GM10266 (cell line): ENCODE results near the gene STARD3NL.

Experiments used
- DNase-seq: peaks from one replicate; pipeline ENCODE4 v3.0.0; 2012; ENCODE audit errors: extremely low spot score
- CTCF ChIP-seq: IDR thresholded peaks from 2 replicates; pipeline ENCODE4 v1.5.1; 2012; ENCODE audit warnings: mild to moderate bottlenecking, low read depth; ENCODE audit not compliant: control insufficient read depth, insufficient read depth; ENCODE audit errors: missing control alignments

Gene STARD3NL

GRCh38 chr7:38182450-38182849 is 4.4 kb downstream of the STARD3NL start:
- no peak for DNase-seq
- TF ChIP-seq CTCF, result no peak

- no peak for DNase-seq
- no peak for TF ChIP-seq CTCF
These were observed 7.6 kb downstream of the STARD3NL start for GRCh38 chr7:38185395-38186307.

- no peak for TF ChIP-seq CTCF
These were observed 8.7 kb downstream of the STARD3NL start for GRCh38 chr7:38186593-38187314.

GRCh38 chr7:38187794-38188440 is 9.9 kb downstream of the STARD3NL start:
- peak; percentile 49 for DNase-seq
- no peak for TF ChIP-seq CTCF

More at GRCh38 chr7:38186593-38187314, 8.7 kb downstream of the STARD3NL start:
- DNase-seq, result no peak

- no peak for DNase-seq
- TF ChIP-seq CTCF, result no peak
These were observed 11.3 kb downstream of the STARD3NL start for GRCh38 chr7:38189231-38189938.

- no peak for TF ChIP-seq CTCF
- no peak for DNase-seq
These were observed 12.0 kb downstream of the STARD3NL start for GRCh38 chr7:38190011-38190410.
